T-cell (primary cell): ENCODE results near the gene TYROBP. TPM values are rescaled to one million over a fixed set of nuclear protein-coding genes. Genes with fewer than 3 reads are reported as not detected.

Source experiments
- ATAC-seq, 4 experiments: fragments of 200-7000 bp in 3 of 4; fragments of 150-1000 bp in 1 of 4; cut with Tn5 transposase; replicated peaks in 1 of 4; 1 replicate in 3 of 4; 2 replicates in 1 of 4; pipeline ENCODE4 v1.10.0; 2021; ENCODE audit warnings: moderate library complexity in 3 of 4, mild to moderate bottlenecking in 2 of 4, moderate number of reproducible peaks in 1 of 4
- CTCF ChIA-PET, 2 donors: fragments of 300-600 bp; sonication (Branson Sonifier 250); formaldehyde crosslinking; loops; one replicate each; lab custom pipeline; 2022; ENCODE audit warnings: antibody characterized with exemption in 2 of 2; lab: Charles Lee
- POLR2A ChIA-PET, 2 donors: fragments of 300-600 bp; sonication (Branson Sonifier 250); formaldehyde crosslinking; loops; one replicate each; lab custom pipeline; 2022; ENCODE audit warnings: antibody characterized with exemption in 2 of 2; lab: Charles Lee
- DNase-seq, 35 experiments: peaks; one replicate each; pipeline versions ENCODE4 v3.0.0 to v3.0.0-alpha.2; 2013 to 2023
- H3K27ac ChIP-seq: one replicate; pipeline ENCODE4 v1.5.1; 2013; ENCODE audit warnings: low read length
- H3K27me3 ChIP-seq, 2 experiments: replicated peaks in 1 of 2; 1 replicate in 1 of 2; 2 replicates in 1 of 2; pipeline versions ENCODE4 v1.6.1 to v1.7.0; 2013; ENCODE audit warnings: low read length in 1 of 2, mixed read lengths in 1 of 2; ENCODE audit not compliant: control insufficient read depth in 2 of 2, insufficient read depth in 2 of 2; ENCODE audit errors: extremely low read depth in 1 of 2
- H3K36me3 ChIP-seq, 2 donors: 1 replicate in 1 of 2; 2 replicates in 1 of 2; pipeline versions ENCODE4 v1.6.1 to v1.7.0; 2013; ENCODE audit warnings: low read length in 1 of 2; ENCODE audit not compliant: control insufficient read depth in 2 of 2, insufficient read depth in 1 of 2; ENCODE audit errors: extremely low read depth in 1 of 2
- H3K4me1 ChIP-seq, 2 experiments: 1 replicate in 1 of 2; 2 replicates in 1 of 2; pipeline versions ENCODE4 v1.6.1 to v1.7.0; 2013; ENCODE audit warnings: low read length in 2 of 2, mixed read lengths in 1 of 2; ENCODE audit not compliant: insufficient read depth in 2 of 2, control insufficient read depth in 1 of 2; ENCODE audit errors: extremely low read depth in 1 of 2
- H3K4me3 ChIP-seq, 2 donors: 1 replicate in 1 of 2; 2 replicates in 1 of 2; pipeline versions ENCODE4 v1.5.1 to v1.7.0; 2013; ENCODE audit warnings: mild to moderate bottlenecking in 2 of 2, low read length in 1 of 2, moderate library complexity in 1 of 2; ENCODE audit not compliant: control insufficient read depth in 1 of 2; ENCODE audit errors: extremely low read depth in 1 of 2
- H3K9me3 ChIP-seq: 2 replicates; pipeline ENCODE4 v1.7.0; 2013
- H3K27ac Mint-ChIP-seq, 2 donors: one replicate each; pipeline ENCODE4 v1.8.0; 2020 to 2021; ENCODE audit warnings: mild to moderate bottlenecking in 2 of 2, mixed read lengths in 2 of 2
- H3K27me3 Mint-ChIP-seq, 2 donors: one replicate each; pipeline ENCODE4 v1.8.0; 2021 to 2022; ENCODE audit warnings: mixed read lengths in 2 of 2
- H3K36me3 Mint-ChIP-seq: one replicate; pipeline ENCODE4 v1.8.0; 2021; ENCODE audit warnings: mixed read lengths
- H3K4me1 Mint-ChIP-seq, 3 donors: one replicate each; pipeline ENCODE4 v1.8.0; 2020 to 2022; ENCODE audit warnings: mixed read lengths in 3 of 3, mild to moderate bottlenecking in 1 of 3
- H3K4me3 Mint-ChIP-seq, 3 donors: one replicate each; pipeline ENCODE4 v1.8.0; 2020 to 2022; ENCODE audit warnings: mild to moderate bottlenecking in 3 of 3, mixed read lengths in 3 of 3, moderate library complexity in 3 of 3
- H3K9me3 Mint-ChIP-seq, 3 donors: one replicate each; pipeline ENCODE4 v1.8.0; 2020 to 2022; ENCODE audit warnings: mixed read lengths in 3 of 3
- WGBS: methylation state at CpG from one replicate; pipeline ENCODE4 v1.1.5; 2013; ENCODE audit warnings: missing lambda C conversion rate; ENCODE audit not compliant: insufficient coverage; 5-methylcytosine and 5-hydroxymethylcytosine counted together
- total RNA-seq, 35 experiments: library from RNA in 6 of 35; stranded (reverse) in 6 of 35; fragments of 120-200 nt in 1 of 35; gene quantifications; one replicate each; pipeline versions ENCODE4 v1.2.1 to v1.2.4 and lab custom pipeline; 2013 to 2026

TYROBP gene
- total RNA-seq, 5 donors from 2014 or later (not counting 1 experiment from before 2014, with no cell fraction given), result 2.3 to 7.0 (median 2.9) TPM

DNA sequence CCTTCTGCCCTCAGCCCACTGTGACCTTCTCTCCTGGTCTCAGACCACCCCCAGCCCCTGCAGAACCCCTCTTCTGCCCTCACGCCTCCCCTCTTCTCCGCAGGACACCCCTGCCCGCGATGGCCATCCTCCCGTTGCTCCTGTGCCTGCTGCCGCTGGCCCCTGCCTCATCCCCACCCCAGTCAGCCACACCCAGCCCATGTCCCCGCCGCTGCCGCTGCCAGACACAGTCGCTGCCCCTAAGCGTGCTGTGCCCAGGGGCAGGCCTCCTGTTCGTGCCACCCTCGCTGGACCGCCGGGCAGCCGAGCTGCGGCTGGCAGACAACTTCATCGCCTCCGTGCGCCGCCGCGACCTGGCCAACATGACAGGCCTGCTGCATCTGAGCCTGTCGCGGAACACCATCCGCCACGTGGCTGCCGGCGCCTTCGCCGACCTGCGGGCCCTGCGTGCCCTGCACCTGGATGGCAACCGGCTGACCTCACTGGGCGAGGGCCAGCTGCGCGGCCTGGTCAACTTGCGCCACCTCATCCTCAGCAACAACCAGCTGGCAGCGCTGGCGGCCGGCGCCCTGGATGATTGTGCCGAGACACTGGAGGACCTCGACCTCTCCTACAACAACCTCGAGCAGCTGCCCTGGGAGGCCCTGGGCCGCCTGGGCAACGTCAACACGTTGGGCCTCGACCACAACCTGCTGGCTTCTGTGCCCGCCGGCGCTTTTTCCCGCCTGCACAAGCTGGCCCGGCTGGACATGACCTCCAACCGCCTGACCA is 31.4 kb upstream of the TYROBP start:
- no peaks in the 10 kb centered on the region for H3K27me3 Mint-ChIP-seq
- 97% methylated on average over 40 of the region's 55 CpGs for WGBS
- H3K4me1 Mint-ChIP-seq, result peaks cover 44 to 55% (median 46%) of the 10 kb centered on the region in 3 donors
- POLR2A ChIA-PET, result interaction anchor here in 1 of 2 donors (0.5 kb wide), 1 partner anchor 169 kb away, joined by 3 read pairs; no protein-coding TSS in a partner anchor
- DNase-seq (no peak), ATAC-seq (no peak)
- peak overlapping the region in 1 of 2 donors; percentile 84 for H3K27ac Mint-ChIP-seq
- Histone ChIP-seq H3K9me3 (no peaks in the 10 kb centered on the region), H3K4me3 (no peak overlapping the region), H3K27ac (no peak overlapping the region), H3K27me3 (peaks cover 0 to 3% of the 10 kb centered on the region in 2 experiments), H3K36me3 (peaks cover 4 to 11% of the 10 kb centered on the region in 2 donors), H3K4me1 (peaks cover 10 to 43% of the 10 kb centered on the region in 2 experiments)
- H3K9me3 Mint-ChIP-seq, result no peaks in the 10 kb centered on the region
- CTCF ChIA-PET, result no interaction called here
- peak overlapping the region in 1 of 3 donors; percentile 84 for H3K4me3 Mint-ChIP-seq
- peaks cover 35% of the 10 kb centered on the region for H3K36me3 Mint-ChIP-seq

DNA sequence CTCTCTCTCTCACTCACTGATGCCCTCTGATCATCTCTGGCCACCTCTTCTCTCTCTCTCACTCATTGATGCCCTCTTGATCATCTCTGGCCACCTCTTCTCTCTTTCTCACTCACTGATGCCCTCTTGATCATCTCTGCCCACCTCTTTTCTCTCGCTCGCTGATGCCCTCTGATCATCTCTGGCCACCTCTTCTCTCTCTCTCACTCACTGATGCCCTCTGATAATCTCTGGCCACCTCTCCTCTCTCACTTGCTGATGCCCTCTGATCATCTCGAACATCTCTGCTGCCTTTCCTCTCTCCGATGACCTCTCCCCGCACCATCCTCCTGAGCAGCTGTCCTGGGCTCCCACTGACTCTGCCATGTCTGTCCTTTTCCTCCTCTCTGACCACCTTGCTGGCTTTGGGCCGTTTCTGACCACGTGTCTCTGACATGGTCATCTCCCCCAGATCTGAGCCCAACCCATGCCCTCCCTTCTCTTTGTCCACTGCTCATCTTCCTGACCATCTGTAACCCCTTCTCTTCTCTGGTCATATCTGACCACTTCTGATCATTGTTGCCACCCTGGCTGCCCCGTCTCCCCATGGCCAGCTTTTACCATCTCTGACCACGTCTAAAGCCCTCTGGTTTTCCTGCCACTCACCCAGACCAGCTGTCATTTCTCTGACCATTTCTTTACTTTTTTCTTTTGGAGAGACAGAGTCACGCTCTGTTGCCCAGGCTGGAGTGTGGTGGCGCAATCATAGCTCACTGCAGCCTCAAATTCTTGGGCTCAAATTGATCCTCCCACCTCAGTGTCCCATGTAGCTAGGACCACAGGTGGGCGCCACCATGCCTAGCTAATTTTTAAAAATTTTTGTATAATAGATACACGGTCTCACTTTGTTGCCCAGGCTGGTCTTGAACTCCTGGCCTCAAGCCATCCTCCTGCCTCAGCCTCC is 30.5 kb upstream of the TYROBP start:
- Mint-ChIP-seq H3K4me3 (peak overlapping the region; percentile 76 to 84 (median 82)), H3K27me3 (no peaks in the 10 kb centered on the region), H3K9me3 (no peaks in the 10 kb centered on the region), H3K4me1 (peaks cover 43 to 47% (median 44%) of the 10 kb centered on the region in 3 donors), H3K36me3 (peaks cover 29% of the 10 kb centered on the region), H3K27ac (peak overlapping the region; percentile 81 to 84)
- no peaks in the 10 kb centered on the region for H3K9me3 ChIP-seq
- POLR2A ChIA-PET, result no interaction called here
- ATAC-seq, result no peak
- DNase-seq, result no peak
- no peak overlapping the region for H3K27ac ChIP-seq
- CTCF ChIA-PET, result no interaction called here
- peak overlapping the region in 1 of 2 donors; percentile 57 for H3K4me3 ChIP-seq
- H3K27me3 ChIP-seq, result peaks cover 0 to 3% of the 10 kb centered on the region in 2 experiments
- H3K36me3 ChIP-seq, result peaks cover 4 to 10% of the 10 kb centered on the region in 2 donors
- peaks cover 10 to 43% of the 10 kb centered on the region in 2 experiments for H3K4me1 ChIP-seq
- 88% methylated on average over 13 of the region's 13 CpGs for WGBS

DNA sequence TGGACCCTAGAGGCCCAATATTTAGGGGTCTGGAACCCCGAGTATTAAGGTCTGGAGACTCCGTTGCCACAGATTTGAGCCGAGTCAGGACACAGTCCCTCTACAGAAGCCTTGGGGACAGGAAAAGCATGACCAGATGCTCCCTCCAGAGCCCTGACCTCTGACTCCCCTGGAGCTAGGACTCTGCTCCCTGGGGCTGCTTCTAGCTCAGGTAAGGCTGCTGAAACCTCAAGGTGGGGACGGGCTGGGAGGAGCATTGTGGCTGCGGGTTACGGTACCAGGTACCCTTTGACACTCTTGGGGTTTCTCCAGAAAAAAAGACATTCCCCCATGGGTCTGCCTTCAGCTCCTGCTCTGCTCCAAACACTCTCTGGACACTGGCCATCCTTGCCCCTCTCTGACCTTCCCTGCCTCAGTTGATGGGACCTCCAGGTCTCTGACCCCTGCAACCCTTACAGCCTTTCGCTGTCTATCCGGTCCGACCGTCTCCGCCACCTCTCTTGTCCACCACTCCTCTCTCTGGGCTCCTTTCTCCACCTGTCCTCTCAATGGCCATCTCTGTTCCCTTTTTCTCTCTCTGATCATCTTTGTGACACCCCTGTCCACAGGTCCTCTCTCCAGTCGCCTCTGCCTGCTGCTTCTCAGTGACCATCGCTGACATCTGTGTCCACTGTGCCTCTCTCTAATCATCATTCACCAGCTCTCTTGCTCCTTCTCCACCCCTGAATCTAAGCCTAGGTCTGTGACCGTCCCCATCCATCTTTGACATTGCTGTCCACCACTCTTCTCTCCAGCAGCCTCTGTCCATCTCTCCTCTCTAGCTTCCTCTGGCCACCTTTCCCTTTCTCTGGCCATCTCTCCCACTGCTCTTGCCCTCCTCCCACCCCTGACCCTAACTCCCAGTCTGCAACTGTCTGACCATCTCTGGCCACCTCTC is 29.5 kb upstream of the TYROBP start:
- ATAC-seq (peak in 2 of 4 experiments; percentile 32 to 69), DNase-seq (no peak)
- WGBS, result 71% methylated on average over 13 of the region's 14 CpGs
- ChIA-PET POLR2A (no interaction called here), CTCF (no interaction called here)
- Mint-ChIP-seq H3K27me3 (no peaks in the 10 kb centered on the region), H3K36me3 (peaks cover 23% of the 10 kb centered on the region), H3K9me3 (no peaks in the 10 kb centered on the region), H3K4me1 (peaks cover 38 to 39% (median 38%) of the 10 kb centered on the region in 3 donors), H3K27ac (peak overlapping the region; percentile 81 to 84), H3K4me3 (peak overlapping the region; percentile 76 to 84 (median 82))
- Histone ChIP-seq H3K4me1 (peaks cover 10 to 43% of the 10 kb centered on the region in 2 experiments), H3K4me3 (peak overlapping the region; percentile 55 to 57), H3K36me3 (peaks cover 4 to 9% of the 10 kb centered on the region in 2 donors), H3K9me3 (no peaks in the 10 kb centered on the region), H3K27ac (no peak overlapping the region), H3K27me3 (peaks cover 0 to 3% of the 10 kb centered on the region in 2 experiments)

DNA sequence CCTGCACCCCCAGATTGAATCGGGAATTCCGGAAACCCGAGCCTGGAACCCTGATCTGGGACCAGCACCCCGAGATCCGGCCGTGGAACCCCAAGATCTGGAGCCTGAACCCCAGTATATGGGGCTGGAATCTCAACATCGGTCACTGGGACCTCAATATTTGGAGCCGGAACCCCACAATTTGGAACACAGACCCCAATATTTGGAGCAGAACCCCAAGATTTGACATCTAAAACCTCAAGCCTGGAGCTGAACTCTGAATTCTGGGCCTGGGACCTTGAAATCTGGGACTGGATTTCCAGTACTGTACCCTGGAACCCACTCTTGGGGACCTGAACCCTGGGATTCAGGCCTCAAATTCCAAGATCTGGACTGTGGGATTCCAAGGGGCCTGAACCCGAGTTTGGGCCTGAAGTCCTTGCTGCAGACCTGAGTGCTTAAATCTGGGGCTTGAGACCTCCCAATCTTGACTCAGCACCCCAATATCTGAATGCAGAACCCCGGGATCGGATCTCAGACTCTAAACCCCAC is 28.7 kb upstream of the TYROBP start:
- Mint-ChIP-seq H3K4me1 (peaks cover 39 to 41% (median 41%) of the 10 kb centered on the region in 3 donors), H3K36me3 (peaks cover 23% of the 10 kb centered on the region), H3K27me3 (no peaks in the 10 kb centered on the region), H3K4me3 (peak overlapping the region; percentile 76 to 84 (median 82)), H3K9me3 (no peaks in the 10 kb centered on the region), H3K27ac (peak overlapping the region; percentile 81 to 84)
- peak overlapping the region; percentile 55 to 57 for H3K4me3 ChIP-seq
- H3K27me3 ChIP-seq, result peaks cover 0 to 3% of the 10 kb centered on the region in 2 experiments
- H3K4me1 ChIP-seq, result peaks cover 12 to 46% of the 10 kb centered on the region in 2 experiments
- H3K9me3 ChIP-seq, result no peaks in the 10 kb centered on the region
- WGBS, result 42% methylated on average over 11 of the region's 11 CpGs
- peak overlapping the region; percentile 55 for H3K27ac ChIP-seq
- ATAC-seq, result no peak
- peaks cover 0 to 7% of the 10 kb centered on the region in 2 donors for H3K36me3 ChIP-seq
- no peak for DNase-seq
- ChIA-PET POLR2A (no interaction called here), CTCF (no interaction called here)

DNA sequence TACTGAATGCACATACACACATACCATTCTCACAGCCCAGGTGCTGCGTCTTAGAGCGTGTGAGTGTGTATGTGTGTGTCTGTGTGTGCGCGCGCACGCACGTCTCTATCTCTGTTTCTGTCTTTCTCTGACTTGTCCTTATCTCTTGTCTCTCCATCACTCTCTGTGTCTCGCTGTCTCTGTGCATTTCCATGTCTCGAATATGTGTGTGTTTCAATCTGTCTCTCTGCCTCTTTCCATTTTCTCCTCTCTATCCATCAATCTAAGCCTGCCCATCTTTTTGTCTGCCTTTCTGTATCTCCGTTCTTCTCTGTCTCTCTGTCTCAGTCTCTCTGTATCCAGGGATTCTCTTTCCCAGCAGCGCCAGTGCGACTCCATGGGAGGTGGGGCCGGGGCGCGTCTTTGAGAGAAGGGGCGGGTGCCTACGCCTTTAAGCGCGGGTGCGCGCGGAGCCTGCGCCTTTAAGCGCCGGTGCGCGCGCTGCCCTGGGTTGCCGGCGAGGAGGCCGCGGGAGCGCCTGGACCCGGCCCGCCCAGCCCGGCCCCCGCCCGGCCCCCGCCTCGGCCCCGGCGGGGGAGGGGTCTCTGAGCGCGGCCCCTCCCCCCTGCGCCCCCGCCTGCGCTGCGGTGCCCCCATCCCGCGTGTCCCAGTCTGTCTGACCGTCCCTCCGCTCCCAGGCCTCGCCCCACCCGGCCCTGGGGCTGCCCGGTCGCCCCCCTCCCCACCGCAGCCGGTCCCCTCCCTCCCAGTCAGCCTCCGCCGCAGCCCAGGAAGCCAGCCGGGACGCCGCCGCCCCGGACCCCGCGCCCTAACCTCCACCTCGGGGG is 28.0 kb upstream of the TYROBP start, which contains the start of gene LRFN3:
Gene LRFN3 (plus strand): TSS at position 464 of the 827 bp plus-strand sequence. CDS start 3,052 bp downstream, outside the sequence.
- ATAC-seq, result peak in 1 of 4 experiments; percentile 21

More for the DNA sequence above, 28.0 kb upstream of the TYROBP start, which contains the start of gene LRFN3:
- DNase-seq, result peak in 16 of 35 experiments; percentile 15 to 64 (median 39)
- H3K27me3 ChIP-seq, result peaks cover 0 to 3% of the 10 kb centered on the region in 2 experiments
- ChIA-PET CTCF (no interaction called here), POLR2A (no interaction called here)
- H3K9me3 ChIP-seq, result no peaks in the 10 kb centered on the region
- H3K4me3 ChIP-seq, result peak within 1 kb of the TSS; percentile 57 to 64
- H3K4me1 ChIP-seq, result peaks cover 14 to 52% of the 10 kb centered on the region in 2 experiments
- peaks cover 0 to 7% of the 10 kb centered on the region in 2 donors for H3K36me3 ChIP-seq
- 0% methylated on average over 37 of the region's 68 CpGs for WGBS
- Mint-ChIP-seq H3K4me3 (peak within 1 kb of the TSS; percentile 84 to 90 (median 86)), H3K9me3 (no peaks in the 10 kb centered on the region), H3K4me1 (peaks cover 38 to 45% (median 45%) of the 10 kb centered on the region in 3 donors), H3K27me3 (no peaks in the 10 kb centered on the region), H3K36me3 (peaks cover 21% of the 10 kb centered on the region), H3K27ac (peak within 1 kb of the TSS; percentile 91 to 93)
- H3K27ac ChIP-seq, result peak within 1 kb of the TSS; percentile 55
